Fibroblast of the conjunctiva (primary cell): Measurements from ENCODE around the gene TTLL11.

Experiments used
- DNase-seq: peaks from one replicate; pipeline ENCODE4 v3.0.0-alpha.2; 2010; ENCODE audit warnings: low read depth

Gene TTLL11

DNA sequence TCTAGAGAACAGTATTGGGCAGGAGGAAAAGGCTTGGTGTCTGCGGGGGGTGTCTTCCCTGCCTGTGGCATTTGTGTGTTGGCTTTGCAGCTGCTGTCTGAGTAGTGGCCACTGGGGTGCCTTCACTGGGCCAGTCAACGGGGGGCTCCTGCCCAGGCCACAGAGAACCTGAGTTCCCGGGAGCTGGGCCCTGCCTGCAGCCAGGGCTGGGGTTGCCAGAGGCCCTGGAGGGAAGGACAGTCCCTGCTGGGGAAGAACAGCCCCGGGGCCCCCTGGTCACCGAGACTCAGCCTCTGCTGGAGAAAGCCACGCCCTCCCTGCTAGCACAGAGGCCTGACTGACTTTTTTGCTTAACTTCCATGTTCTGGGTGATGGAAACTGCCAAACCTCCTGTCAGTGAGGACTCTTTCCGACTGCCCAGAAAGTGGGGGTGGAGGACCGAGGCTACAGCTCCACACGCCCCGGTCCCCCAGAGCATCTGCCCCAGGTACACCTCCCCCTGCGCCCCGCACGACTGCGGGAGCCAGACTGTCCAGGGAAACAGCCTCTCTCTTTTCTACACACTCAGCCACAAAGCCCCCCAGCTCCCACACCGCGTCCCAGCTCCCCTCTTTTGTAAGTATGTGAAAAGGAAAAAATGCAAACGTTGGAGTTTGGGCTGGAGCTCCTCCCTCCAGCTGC lies 308.2 kb downstream of the TTLL11 start:
- DNase-seq: no peak

DNA sequence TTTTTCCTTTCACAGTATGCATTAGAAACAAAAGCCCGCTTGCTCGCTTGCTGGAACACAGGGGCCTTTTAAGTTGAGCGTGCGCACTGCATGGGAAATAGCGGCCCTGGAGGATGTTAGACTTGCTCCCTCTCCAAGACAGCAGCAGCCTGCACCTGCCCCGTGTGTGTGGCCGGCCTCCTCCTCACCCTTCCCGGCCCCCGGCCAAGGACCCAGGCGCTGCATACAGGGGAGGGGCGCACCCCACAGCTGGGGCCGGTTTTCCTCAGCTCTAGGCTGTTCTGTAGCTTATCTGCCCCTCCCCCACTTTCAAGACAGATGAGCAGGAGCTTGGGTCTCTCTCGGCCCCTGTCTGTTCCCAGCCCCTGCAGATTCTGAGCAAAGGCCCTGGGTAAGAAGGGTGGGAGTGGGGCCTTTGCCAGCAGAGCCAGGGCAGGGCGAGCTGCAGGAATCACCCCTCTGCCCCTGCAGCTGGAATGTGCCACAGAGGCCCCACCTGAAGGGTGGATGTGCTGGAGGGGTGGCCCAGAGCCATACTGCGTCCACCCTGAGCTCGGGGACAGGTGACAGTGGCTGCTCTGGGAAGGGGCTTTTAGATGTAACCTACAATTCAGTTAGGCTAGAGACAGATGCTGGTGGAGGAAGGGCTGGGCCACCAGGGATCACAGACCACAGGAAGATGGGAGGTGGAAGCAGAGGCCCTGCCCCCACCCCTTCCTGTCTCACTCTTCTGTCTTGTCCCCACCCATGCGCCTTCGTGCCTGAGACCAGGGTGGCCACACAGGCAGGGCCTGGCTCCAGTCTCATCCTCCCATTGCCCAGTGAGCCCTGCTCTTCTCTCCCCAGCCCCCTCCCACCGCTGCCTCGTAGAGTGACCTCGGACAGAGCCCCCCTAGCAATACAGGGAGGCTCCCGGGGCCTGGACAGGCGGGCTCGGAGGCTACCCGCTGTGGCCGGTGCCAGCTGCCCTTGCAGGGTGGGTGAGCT lies 309.3 kb downstream of the TTLL11 start:
- no peak for DNase-seq

DNA sequence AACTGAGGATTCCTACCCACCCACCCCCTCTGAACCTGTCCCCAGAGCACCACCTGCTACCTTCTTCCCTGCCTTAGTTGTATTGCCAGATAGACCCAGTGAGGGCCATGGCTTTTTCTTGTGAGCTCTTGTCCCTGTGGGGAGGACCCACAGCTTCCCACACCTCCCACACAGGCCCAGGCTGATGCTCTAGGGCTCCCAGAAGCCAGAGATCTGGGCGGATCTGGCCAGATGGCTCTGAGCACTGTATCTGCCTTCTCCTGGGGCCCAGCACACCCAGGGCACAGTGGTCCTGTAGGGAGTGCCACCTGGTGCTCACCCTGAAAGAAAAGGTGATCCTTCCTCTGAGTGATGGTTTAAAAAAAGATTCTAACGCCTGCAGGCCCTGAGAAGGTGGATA lies 310.0 kb downstream of the TTLL11 start:
- no peak for DNase-seq

DNA sequence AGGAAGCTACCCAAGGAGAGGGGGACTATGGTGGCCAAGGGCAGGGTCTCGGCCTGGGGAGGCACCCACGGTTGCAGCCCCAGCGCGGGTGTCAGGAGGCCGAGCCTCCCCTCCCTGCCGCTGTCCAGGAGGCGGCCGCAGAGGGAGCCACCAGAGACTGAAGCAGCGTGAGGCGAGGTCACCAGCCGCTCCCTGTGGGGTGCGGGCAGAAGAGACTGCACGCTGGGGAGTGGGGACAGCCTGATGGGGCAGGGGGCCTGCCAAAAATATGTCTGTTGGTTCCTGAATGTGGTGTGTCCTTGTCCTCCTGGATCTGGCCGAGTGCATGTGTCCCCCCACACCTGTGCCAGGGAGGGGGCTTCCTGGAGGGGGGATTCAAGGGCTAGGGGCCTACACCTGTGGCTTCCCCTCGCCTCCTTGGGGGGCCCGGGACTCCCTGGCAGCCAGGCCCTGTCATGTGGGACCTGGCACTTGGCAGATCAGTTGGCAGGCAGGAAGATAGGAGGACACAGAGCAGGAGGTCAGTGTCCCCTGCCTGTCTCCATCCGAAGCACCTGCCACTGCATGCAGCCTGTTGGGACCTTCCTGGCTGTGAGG lies 310.5 kb downstream of the TTLL11 start:
- no peak for DNase-seq

DNA sequence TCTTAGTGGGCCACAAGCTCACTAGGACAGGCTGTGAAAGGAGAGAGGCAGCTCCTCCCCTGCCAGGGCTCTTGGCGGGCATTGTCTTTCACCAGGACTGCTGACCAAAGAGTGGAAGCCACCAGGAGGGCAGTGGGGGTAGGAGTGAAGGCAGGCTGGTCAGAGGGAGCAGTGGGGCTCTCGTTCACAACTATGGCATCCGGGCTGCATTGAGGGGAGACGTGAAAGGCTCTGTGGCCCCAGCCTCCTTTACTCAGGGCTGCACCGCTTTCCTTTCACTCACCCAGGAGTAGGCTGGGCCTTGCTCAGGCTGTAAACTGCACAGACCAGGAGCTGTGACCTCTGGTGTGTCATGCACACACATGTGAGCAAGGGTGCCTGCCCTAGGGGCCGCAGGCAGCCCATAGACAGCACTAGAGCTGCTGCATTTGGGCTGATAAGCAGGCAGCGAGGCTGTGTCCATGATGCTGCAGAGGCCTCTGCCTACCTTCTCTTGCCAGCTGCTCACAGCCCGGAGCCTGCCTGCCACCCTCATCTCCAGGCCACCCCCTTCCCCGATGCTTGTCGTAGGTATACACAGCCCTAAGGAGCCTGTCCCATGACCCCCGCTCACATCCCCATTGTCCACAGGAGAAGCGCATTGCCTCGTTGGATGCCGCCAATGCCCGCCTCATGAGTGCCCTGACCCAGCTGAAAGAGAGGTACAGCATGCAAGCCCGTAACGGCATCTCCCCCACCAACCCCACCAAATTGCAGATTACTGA lies 311.2 kb downstream of the TTLL11 start:
- no peak for DNase-seq

DNA sequence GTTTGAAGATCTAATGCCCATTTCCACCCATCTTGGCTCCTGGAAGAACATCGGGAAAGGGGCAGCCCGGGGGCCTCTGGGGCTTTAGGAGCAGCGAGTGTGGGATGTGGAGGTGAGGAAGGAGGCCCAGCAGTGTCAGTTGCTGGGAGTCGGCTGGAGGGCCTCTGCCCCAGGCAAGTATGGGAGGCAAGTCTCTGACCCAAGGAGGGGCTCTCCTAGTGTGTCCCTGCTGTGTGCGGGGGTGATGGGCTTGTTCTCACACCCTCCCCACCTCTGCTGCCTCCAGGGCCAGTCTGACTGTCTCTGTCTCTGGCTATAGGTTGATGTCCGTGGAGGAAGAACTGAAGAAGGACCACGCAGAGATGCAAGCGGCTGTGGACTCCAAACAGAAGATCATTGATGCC lies 312.0 kb downstream of the TTLL11 start:
- DNase-seq: no peak

DNA sequence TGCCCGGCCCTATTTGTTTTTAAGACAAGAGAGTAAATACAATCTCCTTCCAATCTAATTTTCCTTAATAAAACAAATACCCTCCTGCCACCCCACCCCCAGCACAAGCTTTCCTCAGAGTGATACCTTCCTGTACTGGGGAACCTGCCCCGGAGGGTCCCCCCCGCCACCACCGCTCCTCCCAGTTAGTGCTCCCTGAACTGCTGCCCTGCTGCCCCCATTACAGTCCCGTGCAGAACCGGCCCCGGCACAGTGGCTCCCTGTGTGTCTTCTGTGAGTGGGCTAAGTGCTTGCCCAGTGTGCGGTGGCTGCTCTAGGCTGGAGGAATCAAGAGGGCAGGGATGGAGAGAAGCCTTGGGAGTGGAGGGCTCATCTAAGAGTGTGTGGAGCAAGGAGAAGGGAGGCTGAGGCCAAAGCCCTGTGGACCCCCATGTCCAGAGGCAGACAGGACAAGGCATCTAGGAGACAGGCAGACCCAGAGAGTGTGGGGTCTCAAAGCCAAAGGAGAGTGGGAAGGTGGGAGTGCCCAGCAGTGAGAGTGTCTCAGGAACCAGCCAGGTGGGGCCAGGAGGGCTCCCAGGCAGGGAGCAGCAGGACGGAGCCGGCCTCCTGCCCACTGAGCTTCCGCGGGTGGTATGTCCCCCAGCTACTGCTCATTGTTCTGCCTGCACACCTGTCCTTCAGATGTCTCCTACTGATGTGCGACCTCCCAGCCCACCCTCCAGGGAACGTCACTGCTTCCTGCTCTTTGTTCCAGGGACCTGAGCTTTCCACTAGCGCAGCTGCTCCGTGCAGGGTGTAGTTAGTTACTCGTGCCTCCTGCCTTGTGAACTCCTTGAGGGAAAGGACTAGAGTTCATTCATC lies 312.7 kb downstream of the TTLL11 start:
- DNase-seq: no peak

DNA sequence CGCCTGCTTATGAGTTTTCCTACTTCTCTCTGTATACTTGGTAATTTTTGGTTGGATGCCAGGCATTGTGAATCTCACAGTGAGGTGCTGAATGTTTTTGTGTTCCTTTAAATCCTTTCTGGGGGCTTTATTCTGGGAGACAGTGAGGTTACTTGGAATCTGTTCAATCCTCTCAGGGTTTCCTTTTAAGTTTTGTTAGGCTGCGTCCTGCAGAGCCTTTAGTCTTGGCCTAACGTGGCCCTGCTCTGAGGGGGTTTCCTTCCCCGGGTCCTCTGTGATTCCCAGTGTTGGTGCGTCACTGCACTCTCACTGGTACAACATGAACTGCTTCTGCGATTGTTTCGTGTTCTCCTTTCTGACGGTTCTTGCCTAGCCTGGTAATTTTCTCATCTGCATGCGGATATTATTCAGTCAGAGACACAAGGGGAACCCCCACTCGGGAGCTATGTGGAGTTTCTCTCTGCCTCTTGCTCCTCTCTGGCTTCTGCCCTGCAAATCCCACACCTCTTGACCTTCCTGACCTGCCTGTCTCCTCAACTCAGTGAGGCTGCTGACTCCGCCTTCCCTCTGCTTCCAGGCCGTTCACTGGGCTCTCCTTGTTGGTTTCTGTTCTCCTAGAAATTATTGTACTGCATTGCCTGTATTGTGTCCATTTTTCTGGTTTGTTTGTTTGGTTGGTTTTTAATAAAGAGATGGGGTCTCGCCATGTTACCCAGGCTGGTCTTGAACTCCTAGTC lies 313.6 kb downstream of the TTLL11 start:
- no peak for DNase-seq

DNA sequence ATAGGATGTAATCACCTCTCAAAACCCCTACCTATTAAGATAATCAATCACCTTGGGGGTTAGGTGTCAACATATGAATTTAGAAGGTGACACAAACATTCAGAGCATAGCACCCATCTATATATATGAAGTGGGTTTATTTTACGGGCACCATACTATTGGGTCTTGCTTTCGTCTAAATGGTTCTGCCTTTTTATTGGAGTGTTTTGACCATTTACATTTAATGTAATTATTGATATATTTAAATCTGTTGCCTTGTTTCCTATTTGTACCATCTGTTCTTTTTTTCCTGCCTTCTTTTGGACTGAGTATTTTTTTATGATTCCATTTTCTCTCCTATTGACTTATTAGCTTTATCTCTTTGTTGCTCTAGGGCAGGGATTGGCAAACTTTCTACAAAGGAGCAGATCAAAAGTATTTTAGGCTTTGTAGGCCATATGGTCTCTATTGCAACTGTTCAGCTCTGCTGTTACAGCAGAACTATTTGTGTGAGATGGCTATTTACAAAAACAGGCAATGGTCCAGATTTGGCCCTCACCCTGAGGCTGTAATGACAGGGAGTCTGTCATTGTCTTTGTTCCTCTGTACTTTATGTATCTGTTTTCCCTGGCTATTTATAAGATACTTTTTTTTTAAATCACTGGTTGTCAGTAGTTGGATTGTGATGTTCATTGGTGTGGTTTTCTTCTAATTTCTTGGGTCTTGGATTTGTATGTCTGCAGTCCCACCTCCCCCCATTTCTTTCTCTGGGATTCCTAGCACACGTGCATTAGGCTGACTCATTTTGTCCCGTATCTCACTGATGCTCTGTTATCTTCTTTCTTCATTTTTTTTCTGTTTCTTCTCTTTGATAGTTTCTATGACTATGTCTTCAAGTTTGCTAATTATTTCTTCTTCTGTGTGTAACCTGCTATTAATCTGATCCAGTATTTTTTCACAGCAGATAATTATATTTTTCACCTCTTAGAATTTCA lies 314.6 kb downstream of the TTLL11 start:
- no peak for DNase-seq

DNA sequence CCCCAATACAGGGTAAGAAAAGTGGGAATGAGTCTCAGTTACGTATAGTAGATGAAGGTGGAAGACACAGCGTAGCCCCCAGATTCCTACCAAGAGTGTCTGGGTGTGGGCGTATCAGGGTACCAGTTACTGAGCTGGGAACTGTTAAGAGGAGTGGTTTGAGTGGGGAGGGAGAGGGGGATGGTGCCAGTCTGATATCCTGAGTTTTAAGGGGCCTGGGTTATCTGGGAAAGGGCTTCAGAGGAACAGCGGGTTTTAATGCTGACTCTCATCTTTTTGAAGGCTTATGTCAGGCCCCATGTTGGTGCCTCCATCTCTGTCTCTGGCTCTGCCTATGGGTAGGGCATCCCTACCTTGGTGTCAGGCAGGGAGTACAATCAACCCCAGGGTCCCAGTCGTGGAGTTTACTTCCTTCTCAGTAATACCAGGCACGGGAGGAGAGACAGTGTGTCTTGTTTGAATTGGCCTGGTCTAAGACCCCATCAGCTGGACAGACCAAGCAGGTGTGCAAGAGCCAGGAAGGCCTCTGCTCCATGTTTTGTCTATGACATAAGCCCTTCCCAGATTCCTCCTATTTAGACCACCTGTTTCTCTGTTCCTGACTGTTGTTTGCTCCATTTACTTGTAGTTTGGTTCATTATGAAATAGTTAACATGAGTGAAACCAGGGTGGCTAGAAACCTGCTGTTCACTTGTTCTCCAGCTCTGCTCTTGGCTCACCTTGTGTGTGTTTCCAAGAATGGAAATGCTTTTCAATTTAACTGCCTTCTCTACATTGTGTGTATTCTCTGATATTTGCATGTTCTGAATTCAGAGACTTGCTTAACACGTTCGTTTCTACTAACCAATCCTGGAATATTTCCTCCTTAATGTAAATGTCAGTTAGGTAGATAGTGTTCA lies 316.1 kb downstream of the TTLL11 start:
- DNase-seq: no peak

DNA sequence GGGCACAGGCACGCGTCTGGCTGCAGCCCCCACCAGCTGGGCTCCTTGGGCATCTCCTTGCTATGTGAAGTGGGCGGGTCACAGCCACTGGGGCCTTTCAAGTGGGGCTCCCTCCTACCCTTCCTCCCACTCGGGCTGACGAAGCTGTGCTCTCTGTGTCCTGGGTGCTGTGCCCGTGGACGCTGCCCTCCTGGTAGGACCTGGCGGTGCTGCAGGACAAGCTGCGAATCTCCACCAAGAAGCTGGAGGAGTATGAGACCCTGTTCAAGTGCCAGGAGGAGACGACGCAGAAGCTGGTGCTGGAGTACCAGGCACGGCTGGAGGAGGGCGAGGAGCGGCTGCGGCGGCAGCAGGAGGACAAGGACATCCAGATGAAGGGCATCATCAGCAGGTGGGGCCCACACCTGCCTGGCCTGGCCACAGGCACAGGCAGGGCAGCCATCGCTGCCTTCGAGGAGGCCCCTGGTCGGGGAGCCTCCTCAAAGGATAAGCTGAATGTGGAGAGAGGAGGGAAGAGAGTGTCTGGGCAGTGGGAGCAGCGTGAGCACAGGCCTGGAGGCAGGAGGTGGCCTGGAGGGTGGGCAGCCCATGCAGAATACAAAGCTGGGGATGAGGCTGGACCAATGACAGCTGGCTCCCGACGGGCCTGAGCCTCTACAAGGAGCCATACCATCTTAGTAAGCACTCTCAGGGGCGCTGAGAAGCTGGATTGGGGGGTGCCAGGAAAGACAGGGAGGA lies 316.9 kb downstream of the TTLL11 start:
- DNase-seq: no peak

DNA sequence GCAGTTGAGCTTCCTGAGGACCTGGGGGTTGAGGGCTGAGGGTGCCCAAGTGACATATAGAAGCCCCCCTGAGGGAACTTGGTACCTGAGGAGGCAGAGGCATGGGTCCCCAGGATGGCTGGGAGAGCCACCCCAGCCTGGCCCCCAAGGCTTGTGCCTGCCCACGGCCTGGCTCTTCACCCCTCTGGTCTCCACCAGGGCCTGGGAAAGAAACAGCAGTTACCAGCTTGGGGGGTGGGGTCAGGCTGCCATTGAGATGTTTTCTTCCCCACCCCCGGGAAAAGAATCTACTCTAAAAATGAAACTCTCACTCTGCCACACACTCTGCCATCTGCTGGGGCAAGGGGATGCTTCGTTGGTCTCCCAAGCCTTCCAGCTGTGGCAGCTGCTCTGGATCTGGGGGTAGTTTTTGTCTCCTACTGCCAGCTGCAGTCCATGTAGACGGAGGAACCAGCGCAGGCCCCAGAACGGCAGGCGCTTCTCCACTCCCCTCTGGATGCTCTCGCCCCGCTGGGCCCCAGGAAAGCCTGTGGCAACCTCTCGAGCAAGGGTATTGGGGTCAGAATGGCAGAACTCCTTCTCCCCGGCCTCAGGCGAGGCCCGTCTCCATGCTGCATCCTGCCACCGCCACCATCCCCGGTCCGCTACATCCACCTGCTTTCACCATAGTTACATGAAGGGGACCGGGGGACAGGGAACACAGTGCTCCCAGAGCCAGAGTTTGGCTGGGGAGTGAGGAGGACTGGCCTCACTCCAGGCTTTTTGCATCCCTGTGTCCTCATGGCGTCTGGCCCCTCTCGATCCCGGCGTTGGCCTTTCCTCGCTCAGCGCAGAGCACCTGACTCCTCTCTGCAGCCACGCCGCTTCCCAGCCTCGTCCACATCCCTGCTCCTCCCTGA lies 318.1 kb downstream of the TTLL11 start:
- no peak for DNase-seq

DNA sequence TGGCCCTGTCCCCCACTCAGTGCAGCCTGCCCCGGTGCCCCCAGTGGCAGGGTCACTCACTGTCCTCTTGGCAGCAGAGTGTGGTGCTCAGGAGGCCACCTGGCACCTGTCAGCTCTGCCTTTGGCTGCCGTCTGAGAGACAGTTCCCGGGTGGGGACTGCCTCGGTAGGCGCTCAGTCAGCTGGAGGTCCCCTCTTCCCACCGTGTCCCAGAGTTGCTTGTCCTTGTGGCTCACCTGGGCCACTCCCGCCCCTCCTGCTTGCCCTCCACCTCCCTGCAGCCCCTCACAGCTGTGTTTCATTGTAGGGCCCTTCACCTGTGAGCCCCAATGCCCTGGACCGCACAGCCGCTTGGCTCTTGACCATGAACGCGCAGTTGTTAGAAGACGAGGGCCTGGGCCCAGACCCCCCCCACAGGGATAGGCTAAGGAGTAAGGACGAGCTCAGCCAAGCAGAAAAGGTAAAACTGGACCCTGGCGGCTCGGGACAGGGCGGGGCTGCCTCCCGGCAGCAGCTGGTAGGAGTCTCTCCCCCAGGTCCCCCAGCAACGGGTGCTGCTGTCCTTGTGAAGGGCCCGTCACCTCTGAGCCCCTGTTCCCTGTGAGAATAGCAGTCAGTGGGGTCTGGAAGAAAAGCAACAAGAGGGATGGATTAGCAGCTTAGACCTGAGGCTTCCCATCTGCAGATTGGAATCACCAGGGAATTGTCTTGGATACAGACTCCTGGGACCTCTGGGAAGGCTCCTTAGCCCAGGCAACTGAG lies 319.0 kb downstream of the TTLL11 start:
- DNase-seq: no peak

DNA sequence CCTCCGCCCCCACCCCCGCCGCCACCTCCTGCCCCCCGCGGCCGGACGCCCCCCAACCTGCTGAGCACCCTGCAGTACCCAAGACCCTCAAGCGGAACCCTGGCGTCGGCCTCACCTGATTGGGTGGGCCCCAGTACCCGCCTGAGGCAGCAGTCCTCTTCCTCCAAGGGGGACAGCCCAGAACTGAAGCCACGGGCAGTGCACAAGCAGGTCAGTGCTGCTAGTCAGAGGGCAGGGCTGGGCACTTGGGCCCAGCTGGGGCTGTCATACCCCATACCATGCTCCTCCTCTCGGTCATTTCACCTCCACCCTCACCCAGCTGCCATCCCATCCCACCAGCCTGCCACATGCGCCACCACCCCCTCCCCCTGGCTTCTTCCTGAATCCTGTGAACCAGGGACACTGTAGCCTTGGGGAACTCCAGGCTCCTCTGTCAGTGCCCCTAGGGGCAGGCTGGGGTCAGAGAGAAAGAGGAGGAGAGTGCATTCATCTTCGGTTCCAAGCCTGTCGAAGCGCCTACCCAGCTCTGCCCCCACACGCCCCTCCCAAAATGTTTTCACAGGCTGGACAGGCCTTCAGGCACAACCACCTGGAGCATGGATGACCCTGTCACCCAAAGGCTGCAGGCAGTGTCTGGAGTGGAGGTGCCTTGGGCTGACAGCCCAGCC lies 319.7 kb downstream of the TTLL11 start:
- DNase-seq: no peak
